OCI-LY1 (cell line): ENCODE measurements around the gene AFAP1.

ENCODE experiments used
- EZH2 ChIP-seq: fragments of 200-600 bp; sonication (generic), shearing (Covaris generic); IDR thresholded peaks from 2 replicates; pipeline ENCODE4 v1.8.0; 2017; ENCODE audit warnings: borderline replicate concordance, mixed run types, mild to moderate bottlenecking, antibody characterized with exemption, low read length, moderate library complexity, mixed read lengths
- TF ChIP-seq, protein P1 (sequence below): fragments of 200-600 bp; sonication (generic), shearing (Covaris generic); IDR thresholded peaks from 2 replicates; pipeline ENCODE4 v1.5.1; 2017; ENCODE audit warnings: mild to moderate bottlenecking, antibody characterized with exemption, low read length, moderate library complexity, mixed read lengths

DNA sequence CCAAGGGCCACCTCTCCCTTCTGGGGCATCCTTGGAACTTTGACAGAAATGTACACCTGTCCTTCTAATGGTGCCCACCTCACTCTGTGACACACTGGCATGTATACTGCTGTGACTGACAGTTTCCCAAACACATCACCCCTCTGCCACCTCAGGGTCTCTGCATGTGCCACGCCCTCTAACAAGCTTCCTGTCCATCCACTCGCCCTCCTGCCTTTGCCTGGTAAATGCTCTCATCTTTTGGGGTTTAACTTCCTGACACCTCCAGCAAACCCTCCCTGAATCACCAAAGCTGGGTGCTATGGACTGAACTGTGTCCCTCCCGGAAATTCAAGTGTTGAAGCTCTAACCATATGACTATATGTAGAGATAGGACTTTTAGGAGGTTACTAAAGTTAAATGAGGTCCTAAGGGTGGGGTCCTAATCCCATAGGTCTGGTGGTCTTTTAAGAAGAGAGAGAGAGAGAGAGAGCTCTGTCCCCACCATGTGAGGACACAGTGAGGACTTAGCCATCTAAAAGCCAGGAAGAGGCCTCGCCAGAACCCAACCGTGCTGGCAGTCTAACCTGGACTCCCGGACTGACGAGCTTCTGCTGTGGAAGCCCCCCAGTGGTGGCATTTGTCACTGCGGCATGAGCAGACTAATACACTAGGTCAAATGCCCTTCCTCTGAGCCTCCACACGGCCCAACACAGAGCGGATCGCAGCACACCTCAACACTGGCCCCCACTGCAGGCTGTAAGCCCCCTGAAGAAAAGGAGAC, 95.6 kb downstream of the AFAP1 start:
- TF ChIP-seq, protein P1, sequence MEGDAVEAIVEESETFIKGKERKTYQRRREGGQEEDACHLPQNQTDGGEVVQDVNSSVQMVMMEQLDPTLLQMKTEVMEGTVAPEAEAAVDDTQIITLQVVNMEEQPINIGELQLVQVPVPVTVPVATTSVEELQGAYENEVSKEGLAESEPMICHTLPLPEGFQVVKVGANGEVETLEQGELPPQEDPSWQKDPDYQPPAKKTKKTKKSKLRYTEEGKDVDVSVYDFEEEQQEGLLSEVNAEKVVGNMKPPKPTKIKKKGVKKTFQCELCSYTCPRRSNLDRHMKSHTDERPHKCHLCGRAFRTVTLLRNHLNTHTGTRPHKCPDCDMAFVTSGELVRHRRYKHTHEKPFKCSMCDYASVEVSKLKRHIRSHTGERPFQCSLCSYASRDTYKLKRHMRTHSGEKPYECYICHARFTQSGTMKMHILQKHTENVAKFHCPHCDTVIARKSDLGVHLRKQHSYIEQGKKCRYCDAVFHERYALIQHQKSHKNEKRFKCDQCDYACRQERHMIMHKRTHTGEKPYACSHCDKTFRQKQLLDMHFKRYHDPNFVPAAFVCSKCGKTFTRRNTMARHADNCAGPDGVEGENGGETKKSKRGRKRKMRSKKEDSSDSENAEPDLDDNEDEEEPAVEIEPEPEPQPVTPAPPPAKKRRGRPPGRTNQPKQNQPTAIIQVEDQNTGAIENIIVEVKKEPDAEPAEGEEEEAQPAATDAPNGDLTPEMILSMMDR, result peak; percentile 43
- TF ChIP-seq EZH2, result no peak
